Stimulated activated naive B cell treated with anti-CD40 and anti-IgM and Interleukin-4, amounts not matched to agents 10 μg/mL and 1 μg/mL and 100 μg/mL, for 72 hours (primary cell): Measurements from ENCODE around the gene SEMA6D.
A peak's percentile ranks its signal among the peaks of the same experiment; 100 is the strongest.

ENCODE experiments used
- ATAC-seq, 2 donors: fragments of 150-1000 bp; cut with Tn5 transposase; replicated peaks; 2 replicates each; pipeline ENCODE4 v1.10.0; 2021; ENCODE audit warnings: moderate library complexity in 1 of 2
- DNase-seq: peaks from one replicate; pipeline ENCODE4 v3.0.0; 2021
- H3K27ac Mint-ChIP-seq: one replicate; pipeline ENCODE4 v1.8.0; 2022; ENCODE audit warnings: mild to moderate bottlenecking, mixed read lengths
- H3K27me3 Mint-ChIP-seq, 2 donors: one replicate each; pipeline ENCODE4 v1.8.0; 2022; ENCODE audit warnings: mixed read lengths in 2 of 2
- H3K36me3 Mint-ChIP-seq, 2 donors: one replicate each; pipeline ENCODE4 v1.8.0; 2022; ENCODE audit warnings: mixed read lengths in 2 of 2, mild to moderate bottlenecking in 1 of 2
- H3K4me1 Mint-ChIP-seq, 2 donors: one replicate each; pipeline ENCODE4 v1.8.0; 2022; ENCODE audit warnings: mixed read lengths in 2 of 2, mild to moderate bottlenecking in 1 of 2
- H3K4me3 Mint-ChIP-seq, 2 donors: one replicate each; pipeline ENCODE4 v1.8.0; 2022; ENCODE audit warnings: mild to moderate bottlenecking in 2 of 2, mixed read lengths in 2 of 2, moderate library complexity in 1 of 2
- H3K9me3 Mint-ChIP-seq, 2 donors: one replicate each; pipeline ENCODE4 v1.8.0; 2022; ENCODE audit warnings: mixed read lengths in 2 of 2, mild to moderate bottlenecking in 1 of 2

SEMA6D gene

GRCh38 chr15:47768735-47769134, 51.4 kb downstream of the SEMA6D start:
- H3K9me3 Mint-ChIP-seq, result peaks cover 2 to 4% of the 10 kb centered on the region in 2 donors
- no peaks in the 10 kb centered on the region for H3K36me3 Mint-ChIP-seq
- no peaks in the 10 kb centered on the region for H3K4me1 Mint-ChIP-seq
- DNase-seq (no peak), ATAC-seq (no peak)
- H3K27ac Mint-ChIP-seq, result no peak overlapping the region
- no peak overlapping the region for H3K4me3 Mint-ChIP-seq
- H3K27me3 Mint-ChIP-seq, result no peaks in the 10 kb centered on the region

- DNase-seq, result no peak
- Mint-ChIP-seq H3K36me3 (no peaks in the 10 kb centered on the region), H3K27me3 (no peaks in the 10 kb centered on the region), H3K27ac (no peak overlapping the region), H3K4me3 (no peak overlapping the region), H3K4me1 (no peaks in the 10 kb centered on the region), H3K9me3 (peaks cover 2 to 4% of the 10 kb centered on the region in 2 donors)
- ATAC-seq, result no peak
Observed at GRCh38 chr15:47769166-47769565, 51.9 kb downstream of the SEMA6D start.

- peaks cover 2 to 4% of the 10 kb centered on the region in 2 donors for H3K9me3 Mint-ChIP-seq
- no peaks in the 10 kb centered on the region for H3K4me1 Mint-ChIP-seq
- no peak overlapping the region for H3K27ac Mint-ChIP-seq
- peaks cover 0 to 8% of the 10 kb centered on the region in 2 donors for H3K27me3 Mint-ChIP-seq
- ATAC-seq (no peak), DNase-seq (no peak)
- H3K4me3 Mint-ChIP-seq, result no peak overlapping the region
- no peaks in the 10 kb centered on the region for H3K36me3 Mint-ChIP-seq
Observed at GRCh38 chr15:47773143-47773542, 55.8 kb downstream of the SEMA6D start.

GRCh38 chr15:47778263-47778770, 61.0 kb downstream of the SEMA6D start:
- DNase-seq, result no peak
- H3K9me3 Mint-ChIP-seq, result no peaks in the 10 kb centered on the region
- no peaks in the 10 kb centered on the region for H3K36me3 Mint-ChIP-seq
- no peaks in the 10 kb centered on the region for H3K4me1 Mint-ChIP-seq
- no peak for ATAC-seq
- no peak overlapping the region for H3K27ac Mint-ChIP-seq
- no peak overlapping the region for H3K4me3 Mint-ChIP-seq
- peaks cover 0 to 8% of the 10 kb centered on the region in 2 donors for H3K27me3 Mint-ChIP-seq

- Mint-ChIP-seq H3K36me3 (no peaks in the 10 kb centered on the region), H3K27ac (no peak overlapping the region), H3K4me1 (no peaks in the 10 kb centered on the region), H3K4me3 (no peak overlapping the region), H3K9me3 (no peaks in the 10 kb centered on the region), H3K27me3 (peaks cover 0 to 8% of the 10 kb centered on the region in 2 donors)
- DNase-seq, result no peak
- ATAC-seq, result no peak
Observed at GRCh38 chr15:47780971-47781370, 63.7 kb downstream of the SEMA6D start.

- H3K27ac Mint-ChIP-seq, result no peak overlapping the region
- DNase-seq (no peak), ATAC-seq (no peak)
- no peaks in the 10 kb centered on the region for H3K36me3 Mint-ChIP-seq
- no peaks in the 10 kb centered on the region for H3K9me3 Mint-ChIP-seq
- H3K27me3 Mint-ChIP-seq, result peaks cover 0 to 8% of the 10 kb centered on the region in 2 donors
- no peaks in the 10 kb centered on the region for H3K4me1 Mint-ChIP-seq
- H3K4me3 Mint-ChIP-seq, result no peak overlapping the region
Observed at GRCh38 chr15:47781527-47781926, 64.2 kb downstream of the SEMA6D start.

GRCh38 chr15:47784820-47785219, 67.5 kb downstream of the SEMA6D start:
- H3K9me3 Mint-ChIP-seq, result no peaks in the 10 kb centered on the region
- H3K27ac Mint-ChIP-seq, result no peak overlapping the region
- DNase-seq, result no peak
- no peaks in the 10 kb centered on the region for H3K27me3 Mint-ChIP-seq
- no peaks in the 10 kb centered on the region for H3K4me1 Mint-ChIP-seq
- ATAC-seq, result no peak
- no peaks in the 10 kb centered on the region for H3K36me3 Mint-ChIP-seq
- H3K4me3 Mint-ChIP-seq, result no peak overlapping the region

GRCh38 chr15:47786371-47786770, 69.1 kb downstream of the SEMA6D start:
- no peak for ATAC-seq
- H3K36me3 Mint-ChIP-seq, result no peaks in the 10 kb centered on the region
- no peaks in the 10 kb centered on the region for H3K4me1 Mint-ChIP-seq
- H3K27me3 Mint-ChIP-seq, result no peaks in the 10 kb centered on the region
- H3K27ac Mint-ChIP-seq, result no peak overlapping the region
- H3K9me3 Mint-ChIP-seq, result no peaks in the 10 kb centered on the region
- DNase-seq, result no peak
- H3K4me3 Mint-ChIP-seq, result no peak overlapping the region

GRCh38 chr15:47787875-47788274, 70.6 kb downstream of the SEMA6D start:
- Mint-ChIP-seq H3K27me3 (no peaks in the 10 kb centered on the region), H3K27ac (no peak overlapping the region), H3K4me3 (no peak overlapping the region), H3K4me1 (no peaks in the 10 kb centered on the region), H3K9me3 (no peaks in the 10 kb centered on the region), H3K36me3 (no peaks in the 10 kb centered on the region)
- DNase-seq (no peak), ATAC-seq (no peak)

- no peak for ATAC-seq
- Mint-ChIP-seq H3K27ac (no peak overlapping the region), H3K27me3 (no peaks in the 10 kb centered on the region), H3K36me3 (no peaks in the 10 kb centered on the region), H3K9me3 (no peaks in the 10 kb centered on the region), H3K4me3 (no peak overlapping the region), H3K4me1 (no peaks in the 10 kb centered on the region)
- no peak for DNase-seq
Observed at GRCh38 chr15:47788685-47789084, 71.4 kb downstream of the SEMA6D start.

GRCh38 chr15:47791161-47791560, 73.9 kb downstream of the SEMA6D start:
- no peaks in the 10 kb centered on the region for H3K4me1 Mint-ChIP-seq
- H3K36me3 Mint-ChIP-seq, result no peaks in the 10 kb centered on the region
- no peak overlapping the region for H3K4me3 Mint-ChIP-seq
- H3K27me3 Mint-ChIP-seq, result no peaks in the 10 kb centered on the region
- H3K9me3 Mint-ChIP-seq, result no peaks in the 10 kb centered on the region
- H3K27ac Mint-ChIP-seq, result no peak overlapping the region
- DNase-seq (no peak), ATAC-seq (no peak)

GRCh38 chr15:47792231-47792630, 74.9 kb downstream of the SEMA6D start:
- no peak for ATAC-seq

GRCh38 chr15:47794252-47794914, 77.1 kb downstream of the SEMA6D start:
- H3K27me3 Mint-ChIP-seq, result no peaks in the 10 kb centered on the region
- no peaks in the 10 kb centered on the region for H3K4me1 Mint-ChIP-seq
- H3K36me3 Mint-ChIP-seq, result no peaks in the 10 kb centered on the region
- ATAC-seq (peak; percentile 25 to 48), DNase-seq (no peak)
- no peak overlapping the region for H3K4me3 Mint-ChIP-seq
- no peaks in the 10 kb centered on the region for H3K9me3 Mint-ChIP-seq
- no peak overlapping the region for H3K27ac Mint-ChIP-seq

More at GRCh38 chr15:47792231-47792630, 74.9 kb downstream of the SEMA6D start:
- no peak for DNase-seq
- H3K27ac Mint-ChIP-seq, result no peak overlapping the region
- no peaks in the 10 kb centered on the region for H3K27me3 Mint-ChIP-seq
- H3K4me1 Mint-ChIP-seq, result no peaks in the 10 kb centered on the region
- H3K36me3 Mint-ChIP-seq, result no peaks in the 10 kb centered on the region
- no peaks in the 10 kb centered on the region for H3K9me3 Mint-ChIP-seq
- H3K4me3 Mint-ChIP-seq, result no peak overlapping the region

- ATAC-seq, result no peak
- H3K36me3 Mint-ChIP-seq, result no peaks in the 10 kb centered on the region
- H3K9me3 Mint-ChIP-seq, result peaks cover 0 to 2% of the 10 kb centered on the region in 2 donors
- no peaks in the 10 kb centered on the region for H3K4me1 Mint-ChIP-seq
- H3K27me3 Mint-ChIP-seq, result no peaks in the 10 kb centered on the region
- DNase-seq, result no peak
- no peak overlapping the region for H3K4me3 Mint-ChIP-seq
- H3K27ac Mint-ChIP-seq, result no peak overlapping the region
Observed at GRCh38 chr15:47795864-47796263, 78.6 kb downstream of the SEMA6D start.

- no peaks in the 10 kb centered on the region for H3K4me1 Mint-ChIP-seq
- H3K27ac Mint-ChIP-seq, result no peak overlapping the region
- no peaks in the 10 kb centered on the region for H3K27me3 Mint-ChIP-seq
- H3K9me3 Mint-ChIP-seq, result peaks cover 0 to 2% of the 10 kb centered on the region in 2 donors
- ATAC-seq (no peak), DNase-seq (no peak)
- H3K36me3 Mint-ChIP-seq, result no peaks in the 10 kb centered on the region
- no peak overlapping the region for H3K4me3 Mint-ChIP-seq
Observed at GRCh38 chr15:47796339-47796738, 79.0 kb downstream of the SEMA6D start.
